Measurements from ENCODE around the gene AHNAK2. TPM values are rescaled to one million over a fixed set of nuclear protein-coding genes. Genes with fewer than 3 reads are reported as not detected.

The AHNAK2 gene
- total and polyA plus RNA-seq, 2 of the 13 experiments (the other 11 are each of a cell fraction or from before 2014, with no cell fraction given), result 0.11 to 0.18 TPM

DNA sequence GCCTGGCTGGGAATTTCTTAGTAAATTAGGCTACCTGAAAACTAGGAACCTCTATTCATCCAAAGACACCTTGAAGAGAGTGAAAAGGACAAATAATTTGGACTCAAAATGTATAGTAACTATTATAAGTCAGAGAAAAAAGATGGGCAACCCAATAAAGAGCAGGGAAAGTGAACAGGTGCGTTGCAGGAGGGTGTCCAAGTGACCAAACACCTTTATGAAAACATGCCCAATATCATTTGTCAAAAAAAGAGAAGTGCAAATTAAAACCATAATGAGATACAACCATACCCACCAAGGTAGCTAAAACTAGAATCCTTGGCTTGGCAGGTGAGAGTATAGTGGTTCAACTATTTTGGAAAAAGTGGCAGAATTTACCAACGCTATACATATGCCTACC lies 78.4 kb downstream of the AHNAK2 start:
- H3K27ac ChIP-seq (ENCODE audit: extremely low read length, insufficient read depth, low read length), result no peak overlapping the region
- DNase-seq (ENCODE audit: low spot score) (no peak), FAIRE-seq (no peak), ATAC-seq (no peak)
- H3K36me3 ChIP-seq (replicated peaks in 1 of 2; ENCODE audit: control insufficient read depth in 1 of 2, insufficient read depth in 2 of 2, low read length in 2 of 2), result no peaks in the 10 kb centered on the region
- no peak overlapping the region for H2AFZ ChIP-seq (ENCODE audit: low read length)
- no peak overlapping the region for H3K9ac ChIP-seq (ENCODE audit: insufficient read depth, low read depth, low read length)
- in situ Hi-C loops (cut with HindIII; ENCODE audit: extremely low pct_ligation_motif_present, low pct_unique_long_range_greater_than_20kb) (no loop called here), intact Hi-C loops (cut with micrococcal nuclease; ENCODE audit: unreplicated experiment) (no loop called here)
- 0% methylated on average over 2 of the region's 2 CpGs for WGBS (ENCODE audit: low lambda C conversion rate)
- H3K4me2 ChIP-seq (ENCODE audit: low read depth, low read length), result no peak overlapping the region
- H3K9me3 ChIP-seq (ENCODE audit: low read length), result no peaks in the 10 kb centered on the region
- no peaks in the 10 kb centered on the region for H4K20me1 ChIP-seq (ENCODE audit: insufficient read depth, low read length)
- ChIA-PET CTCF (ENCODE audit: low intra/inter-chr PET ratio, low total read pairs) (interaction anchor here (0.8 kb wide), 1 partner anchor 145 kb away, joined by 4 read pairs; no protein-coding TSS in a partner anchor), POLR2A (no interaction called here)
- BruUV-seq (replicated peaks), result no TSS peak
- no peaks in the 10 kb centered on the region for H3K79me2 ChIP-seq (ENCODE audit: insufficient read depth, low read length)
- H3K27me3 ChIP-seq (ENCODE audit: control insufficient read depth in 1 of 2, insufficient read depth in 2 of 2, low read length in 2 of 2), result peaks cover 1 to 29% of the 10 kb centered on the region in 2 experiments; a peak in 4 of 5 replicates
- H3K4me3 ChIP-seq (replicated peaks in 1 of 3; ENCODE audit: insufficient read depth in 1 of 3, low read depth in 2 of 3, low read length in 3 of 3), result no peak overlapping the region
- no peak for TF ChIP-seq ZNF746 (CRISPR knock-in tag; IDR thresholded peaks at IDR 0.05)
- TF ChIP-seq, protein P1, sequence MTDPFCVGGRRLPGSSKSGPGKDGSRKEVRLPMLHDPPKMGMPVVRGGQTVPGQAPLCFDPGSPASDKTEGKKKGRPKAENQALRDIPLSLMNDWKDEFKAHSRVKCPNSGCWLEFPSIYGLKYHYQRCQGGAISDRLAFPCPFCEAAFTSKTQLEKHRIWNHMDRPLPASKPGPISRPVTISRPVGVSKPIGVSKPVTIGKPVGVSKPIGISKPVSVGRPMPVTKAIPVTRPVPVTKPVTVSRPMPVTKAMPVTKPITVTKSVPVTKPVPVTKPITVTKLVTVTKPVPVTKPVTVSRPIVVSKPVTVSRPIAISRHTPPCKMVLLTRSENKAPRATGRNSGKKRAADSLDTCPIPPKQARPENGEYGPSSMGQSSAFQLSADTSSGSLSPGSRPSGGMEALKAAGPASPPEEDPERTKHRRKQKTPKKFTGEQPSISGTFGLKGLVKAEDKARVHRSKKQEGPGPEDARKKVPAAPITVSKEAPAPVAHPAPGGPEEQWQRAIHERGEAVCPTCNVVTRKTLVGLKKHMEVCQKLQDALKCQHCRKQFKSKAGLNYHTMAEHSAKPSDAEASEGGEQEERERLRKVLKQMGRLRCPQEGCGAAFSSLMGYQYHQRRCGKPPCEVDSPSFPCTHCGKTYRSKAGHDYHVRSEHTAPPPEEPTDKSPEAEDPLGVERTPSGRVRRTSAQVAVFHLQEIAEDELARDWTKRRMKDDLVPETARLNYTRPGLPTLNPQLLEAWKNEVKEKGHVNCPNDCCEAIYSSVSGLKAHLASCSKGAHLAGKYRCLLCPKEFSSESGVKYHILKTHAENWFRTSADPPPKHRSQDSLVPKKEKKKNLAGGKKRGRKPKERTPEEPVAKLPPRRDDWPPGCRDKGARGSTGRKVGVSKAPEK (CRISPR knock-in tag; IDR thresholded peaks at IDR 0.05; ENCODE audit: borderline replicate concordance), result no peak
- TF ChIP-seq, protein P2, sequence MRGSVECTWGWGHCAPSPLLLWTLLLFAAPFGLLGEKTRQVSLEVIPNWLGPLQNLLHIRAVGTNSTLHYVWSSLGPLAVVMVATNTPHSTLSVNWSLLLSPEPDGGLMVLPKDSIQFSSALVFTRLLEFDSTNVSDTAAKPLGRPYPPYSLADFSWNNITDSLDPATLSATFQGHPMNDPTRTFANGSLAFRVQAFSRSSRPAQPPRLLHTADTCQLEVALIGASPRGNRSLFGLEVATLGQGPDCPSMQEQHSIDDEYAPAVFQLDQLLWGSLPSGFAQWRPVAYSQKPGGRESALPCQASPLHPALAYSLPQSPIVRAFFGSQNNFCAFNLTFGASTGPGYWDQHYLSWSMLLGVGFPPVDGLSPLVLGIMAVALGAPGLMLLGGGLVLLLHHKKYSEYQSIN (CRISPR knock-in tag; IDR thresholded peaks at IDR 0.05; ENCODE audit: borderline replicate concordance), result no peak
- TF ChIP-seq ZNF251 (CRISPR knock-in tag; IDR thresholded peaks at IDR 0.05), result no peak
- no peak for TF ChIP-seq KLF11 (CRISPR knock-in tag; IDR thresholded peaks at IDR 0.05)
- TF ChIP-seq IRF2 (CRISPR knock-in tag; IDR thresholded peaks at IDR 0.05), result no peak
- no peak for TF ChIP-seq TP53 (CRISPR knock-in tag; conservative IDR thresholded peaks at IDR 0.05)
- TF ChIP-seq, protein P3, sequence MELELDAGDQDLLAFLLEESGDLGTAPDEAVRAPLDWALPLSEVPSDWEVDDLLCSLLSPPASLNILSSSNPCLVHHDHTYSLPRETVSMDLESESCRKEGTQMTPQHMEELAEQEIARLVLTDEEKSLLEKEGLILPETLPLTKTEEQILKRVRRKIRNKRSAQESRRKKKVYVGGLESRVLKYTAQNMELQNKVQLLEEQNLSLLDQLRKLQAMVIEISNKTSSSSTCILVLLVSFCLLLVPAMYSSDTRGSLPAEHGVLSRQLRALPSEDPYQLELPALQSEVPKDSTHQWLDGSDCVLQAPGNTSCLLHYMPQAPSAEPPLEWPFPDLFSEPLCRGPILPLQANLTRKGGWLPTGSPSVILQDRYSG (CRISPR knock-in tag; IDR thresholded peaks at IDR 0.05), result no peak
- no peak for TF ChIP-seq KLF15 (CRISPR knock-in tag; IDR thresholded peaks at IDR 0.05; ENCODE audit: borderline replicate concordance)
- H3K4me1 ChIP-seq (ENCODE audit: insufficient read depth, low read length), result peaks cover 9% of the 10 kb centered on the region; the same call in 1 of the 2 replicates
